ENCODE data around the gene GJE1.

Gene GJE1

GRCh38 chr6:142173980-142174379, 41.3 kb downstream of the GJE1 start:
- TF ChIP-seq CTCF (conservative IDR thresholded peaks at IDR 0.05; ENCODE audit: low read depth, low read length), result no peak
- Histone ChIP-seq H3K27ac (no peak overlapping the region), H3K27me3 (ENCODE audit: insufficient read depth, low read depth) (no peaks in the 10 kb centered on the region), H3K4me2 (no peak overlapping the region), H3K36me3 (ENCODE audit: insufficient read depth) (peaks cover 5% of the 10 kb centered on the region; the same call in 1 of the 2 replicates), H3K4me1 (ENCODE audit: low read depth, poor library complexity, severe bottlenecking) (no peaks in the 10 kb centered on the region), H3K79me2 (ENCODE audit: insufficient read depth, low read depth) (no peaks in the 10 kb centered on the region), H4K20me1 (ENCODE audit: insufficient read depth) (no peaks in the 10 kb centered on the region), H2AFZ (ENCODE audit: low read depth) (no peak overlapping the region), H3K9ac (no peak overlapping the region), H3K4me3 (IDR thresholded peaks at IDR 0.05; ENCODE audit: insufficient read depth, low read depth, low read length) (no peak overlapping the region)

- no peaks in the 10 kb centered on the region for H3K4me1 ChIP-seq (ENCODE audit: low read depth, poor library complexity, severe bottlenecking)
- H4K20me1 ChIP-seq (ENCODE audit: insufficient read depth), result no peaks in the 10 kb centered on the region
- no peak overlapping the region for H3K4me3 ChIP-seq (IDR thresholded peaks at IDR 0.05; ENCODE audit: insufficient read depth, low read depth, low read length)
- no peak overlapping the region for H2AFZ ChIP-seq (ENCODE audit: low read depth)
- no peak overlapping the region for H3K9ac ChIP-seq
- H3K79me2 ChIP-seq (ENCODE audit: insufficient read depth, low read depth), result no peaks in the 10 kb centered on the region
- H3K4me2 ChIP-seq, result no peak overlapping the region
- H3K27me3 ChIP-seq (ENCODE audit: insufficient read depth, low read depth), result no peaks in the 10 kb centered on the region
- peaks cover 5% of the 10 kb centered on the region; the same call in 1 of the 2 replicates for H3K36me3 ChIP-seq (ENCODE audit: insufficient read depth)
- no peak for TF ChIP-seq CTCF (conservative IDR thresholded peaks at IDR 0.05; ENCODE audit: low read depth, low read length)
- no peak overlapping the region for H3K27ac ChIP-seq
Measured at GRCh38 chr6:142174703-142175102, 42.0 kb downstream of the GJE1 start.

GRCh38 chr6:142178129-142178528, 45.4 kb downstream of the GJE1 start:
- TF ChIP-seq CTCF (conservative IDR thresholded peaks at IDR 0.05; ENCODE audit: low read depth, low read length), result no peak

GRCh38 chr6:142182004-142182403, 49.3 kb downstream of the GJE1 start:
- H4K20me1 ChIP-seq (ENCODE audit: insufficient read depth), result no peaks in the 10 kb centered on the region

More at GRCh38 chr6:142178129-142178528, 45.4 kb downstream of the GJE1 start:
- Histone ChIP-seq H3K36me3 (ENCODE audit: insufficient read depth) (no peaks in the 10 kb centered on the region; the same call in 1 of the 2 replicates), H3K27me3 (ENCODE audit: insufficient read depth, low read depth) (no peaks in the 10 kb centered on the region), H3K4me3 (IDR thresholded peaks at IDR 0.05; ENCODE audit: insufficient read depth, low read depth, low read length) (no peak overlapping the region), H3K4me2 (no peak overlapping the region), H3K27ac (no peak overlapping the region), H4K20me1 (ENCODE audit: insufficient read depth) (no peaks in the 10 kb centered on the region), H3K4me1 (ENCODE audit: low read depth, poor library complexity, severe bottlenecking) (no peaks in the 10 kb centered on the region), H2AFZ (ENCODE audit: low read depth) (no peak overlapping the region), H3K79me2 (ENCODE audit: insufficient read depth, low read depth) (no peaks in the 10 kb centered on the region), H3K9ac (no peak overlapping the region)

More at GRCh38 chr6:142182004-142182403, 49.3 kb downstream of the GJE1 start:
- no peak overlapping the region for H3K4me3 ChIP-seq (IDR thresholded peaks at IDR 0.05; ENCODE audit: insufficient read depth, low read depth, low read length)
- H3K4me1 ChIP-seq (ENCODE audit: low read depth, poor library complexity, severe bottlenecking), result no peaks in the 10 kb centered on the region
- no peaks in the 10 kb centered on the region for H3K27me3 ChIP-seq (ENCODE audit: insufficient read depth, low read depth)
- no peak overlapping the region for H3K27ac ChIP-seq
- no peaks in the 10 kb centered on the region for H3K79me2 ChIP-seq (ENCODE audit: insufficient read depth, low read depth)
- no peak overlapping the region for H3K9ac ChIP-seq
- H3K36me3 ChIP-seq (ENCODE audit: insufficient read depth), result no peaks in the 10 kb centered on the region; the same call in 1 of the 2 replicates
- no peak overlapping the region for H3K4me2 ChIP-seq
- no peak for TF ChIP-seq CTCF (conservative IDR thresholded peaks at IDR 0.05; ENCODE audit: low read depth, low read length)
- no peak overlapping the region for H2AFZ ChIP-seq (ENCODE audit: low read depth)

Measured in KMS-11 (cell line).